Activated CD8-positive, alpha-beta memory T cell treated with anti-CD3 and anti-CD28 coated beads, Interleukin-2, amount 50 U/mL, for 48 hours (primary cell): ENCODE results near the gene DACT2.
A peak's percentile ranks its signal among the peaks of the same experiment; 100 is the strongest.
"Not testable (repeated sequence)": the region's sequence is repeated elsewhere in the genome, so short reads cannot be mapped to it uniquely, and the experiment has no call there.

Experiments used
- DNase-seq: peaks from one replicate; pipeline ENCODE4 v3.0.0-alpha.2; 2020

DACT2 gene

DNA sequence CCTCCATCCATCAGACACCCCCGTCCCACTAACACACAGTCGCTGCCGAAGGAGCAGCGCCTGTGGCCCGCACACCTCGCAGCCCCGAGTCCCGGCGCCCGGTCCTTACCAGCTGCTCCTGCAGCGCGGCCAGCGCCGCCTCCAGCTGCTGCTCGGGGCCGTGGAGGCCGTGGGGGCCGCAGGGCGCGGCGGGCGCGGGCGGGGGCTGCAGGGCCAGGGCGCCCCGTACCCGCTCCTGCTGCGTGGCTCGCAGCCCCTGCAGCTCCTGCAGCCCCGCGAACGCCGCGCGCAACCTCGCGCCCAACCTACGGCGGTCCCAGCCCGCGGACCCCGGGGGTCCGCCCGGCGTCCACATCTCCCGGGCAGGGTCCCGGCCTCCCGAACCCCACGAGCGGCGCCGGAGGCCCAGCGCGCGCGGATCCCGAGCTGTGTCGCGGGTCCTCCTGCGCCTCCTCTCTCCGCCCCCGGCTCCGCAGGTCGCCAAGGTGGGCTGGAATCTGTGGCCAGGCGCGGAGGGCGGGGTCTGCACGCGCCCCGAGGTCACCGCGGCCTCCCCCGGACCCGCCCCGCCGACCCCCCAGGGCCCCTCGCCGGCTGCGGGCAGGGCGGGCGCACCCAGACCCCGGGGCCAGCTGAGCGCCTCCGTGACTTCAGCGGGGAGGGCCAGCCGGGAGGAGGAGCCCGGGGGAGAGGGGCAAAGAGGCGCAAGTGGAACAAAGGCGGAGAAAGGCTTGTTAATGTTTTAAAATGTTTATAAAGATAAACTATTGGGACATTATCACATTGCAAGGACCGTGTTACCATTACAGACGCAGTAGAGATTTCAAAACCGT lies at the start of gene DACT2:
DACT2 (minus strand) TSS at position 499 of the 833 bp plus-strand sequence; CDS start at position 355, 144 bp downstream.
- DNase-seq = no peak

DNA sequence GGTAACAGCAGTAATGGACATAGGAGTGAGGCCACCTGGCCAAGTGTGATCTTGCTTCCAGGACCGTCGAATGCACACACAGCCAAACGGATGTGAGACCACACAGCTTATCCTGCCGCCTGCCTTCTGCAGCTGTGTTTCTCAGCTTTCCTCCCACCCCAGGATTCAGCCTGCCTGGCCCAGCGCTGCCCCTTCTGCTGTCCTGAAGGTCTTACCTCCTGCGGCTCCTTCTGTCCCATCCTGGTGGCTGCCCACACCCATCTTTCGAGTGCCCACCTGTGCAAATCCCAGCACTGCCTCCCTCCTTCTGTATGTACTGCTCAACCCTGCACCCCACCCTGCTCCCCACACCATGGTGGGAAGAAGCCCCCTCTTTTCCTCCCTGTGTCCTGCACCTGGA lies 49.4 kb upstream of the DACT2 start:
- DNase-seq = no peak

- no peak for DNase-seq
Measured at GRCh38 chr6:168368066-168368820, 48.7 kb upstream of the DACT2 start.

DNA sequence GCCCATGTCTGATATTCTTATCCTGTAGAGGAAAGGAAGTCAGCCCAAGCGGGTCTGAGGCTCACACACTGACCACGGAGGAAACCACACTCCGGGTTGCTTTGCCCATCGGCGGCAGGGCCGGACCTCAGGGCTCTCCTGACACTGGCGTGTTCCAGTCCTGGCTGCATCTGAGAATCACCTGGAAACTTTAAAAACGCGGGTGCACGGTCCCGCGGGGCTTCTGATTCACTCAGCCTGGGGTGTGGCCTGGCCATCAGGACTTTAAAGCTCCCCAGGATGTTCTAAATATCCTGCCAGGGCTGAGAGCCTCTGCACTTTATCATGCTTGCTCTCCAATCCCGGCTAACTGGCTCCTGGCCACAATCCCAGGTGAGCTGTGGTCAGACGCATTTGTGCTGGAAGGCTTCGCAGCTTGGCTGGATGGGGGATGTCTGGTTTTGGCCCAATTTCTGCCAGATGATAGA lies 47.7 kb upstream of the DACT2 start:
- DNase-seq = no peak

- no peak for DNase-seq
Measured at GRCh38 chr6:168366473-168366872, 46.9 kb upstream of the DACT2 start.

DNA sequence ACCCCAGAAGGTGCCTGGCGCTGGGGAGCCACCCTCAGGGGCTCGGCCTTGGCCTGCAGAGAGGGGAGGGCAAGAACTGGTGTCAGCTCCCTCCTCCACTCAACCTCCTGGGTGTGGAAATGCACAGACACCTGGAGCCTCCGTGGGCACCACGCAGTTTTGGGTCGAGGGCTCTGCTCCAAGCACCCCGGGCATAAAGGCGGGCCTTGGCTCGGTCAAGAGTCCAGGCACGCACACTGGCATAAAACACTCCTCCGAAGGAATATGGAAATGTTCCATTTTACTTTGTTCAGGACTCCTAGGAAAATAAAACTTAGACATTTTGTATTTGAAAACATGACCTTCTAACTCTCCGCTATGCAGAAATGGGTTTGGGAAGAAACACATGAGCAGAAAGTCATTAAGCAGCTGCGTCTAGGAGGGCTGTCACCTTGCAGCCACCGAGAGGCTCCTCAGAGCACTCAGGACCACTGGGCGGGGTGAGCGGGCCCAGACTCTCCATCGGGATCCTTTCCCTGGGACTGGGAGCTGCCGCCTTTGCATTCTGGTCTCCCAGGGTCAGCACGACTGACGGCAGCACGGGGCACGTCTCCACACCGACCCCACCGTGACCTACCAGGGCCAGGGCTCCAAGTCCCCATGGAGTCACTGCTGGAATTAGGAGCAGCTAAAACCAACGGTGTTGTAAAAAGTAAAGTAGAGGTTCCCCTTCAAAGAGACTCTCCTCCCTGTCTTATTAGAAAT lies 46.0 kb upstream of the DACT2 start:
- DNase-seq = no peak

- DNase-seq = no peak
Measured at GRCh38 chr6:168364793-168365421, 45.3 kb upstream of the DACT2 start.

DNA sequence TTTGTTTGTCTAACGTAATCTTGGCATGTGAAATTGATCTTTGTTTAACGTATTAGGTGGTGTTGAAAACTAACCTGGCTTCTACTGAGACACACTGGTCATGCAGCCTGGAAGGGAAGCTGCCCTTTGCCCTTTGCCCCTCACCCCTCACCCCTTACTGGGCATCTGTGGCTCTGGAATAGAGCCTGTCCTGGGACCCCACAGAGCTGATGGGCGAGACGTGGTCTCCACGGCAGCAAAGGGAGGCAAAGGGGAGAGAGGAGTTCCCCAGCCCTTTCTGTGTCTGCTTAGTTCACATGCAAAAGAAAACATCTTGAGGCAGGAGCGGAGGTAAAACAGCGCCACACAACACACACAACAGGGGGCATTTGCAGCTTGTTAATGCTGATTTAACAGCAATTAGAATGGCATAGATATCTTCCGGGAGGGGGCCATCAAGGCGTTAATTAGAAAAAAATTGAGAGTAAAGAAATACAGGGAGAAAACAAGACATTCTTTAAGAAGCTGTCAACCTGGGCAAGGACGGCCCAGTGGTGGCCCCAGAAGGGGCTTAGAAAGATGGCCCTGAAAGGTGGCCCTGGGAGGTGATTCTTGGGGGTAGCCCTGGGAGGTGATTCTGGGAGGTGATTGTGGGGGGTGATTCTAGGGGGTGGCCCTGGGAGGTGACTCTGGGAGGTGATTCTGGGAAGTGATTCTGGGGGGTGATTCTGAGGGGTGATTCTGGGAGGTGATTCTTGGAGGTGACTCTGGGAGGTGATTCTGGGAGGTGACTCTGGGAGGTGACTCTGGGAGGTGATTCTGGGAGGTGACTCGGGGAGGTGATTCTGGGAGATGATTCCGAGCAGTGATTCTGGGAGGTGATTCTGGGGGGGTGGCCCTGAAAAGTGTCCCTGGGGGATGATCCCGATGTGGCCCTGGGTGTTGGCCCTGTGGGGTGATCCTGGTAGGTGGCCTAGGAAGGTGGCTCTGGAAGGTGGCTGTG lies 44.5 kb upstream of the DACT2 start:
- DNase-seq = no peak

DNA sequence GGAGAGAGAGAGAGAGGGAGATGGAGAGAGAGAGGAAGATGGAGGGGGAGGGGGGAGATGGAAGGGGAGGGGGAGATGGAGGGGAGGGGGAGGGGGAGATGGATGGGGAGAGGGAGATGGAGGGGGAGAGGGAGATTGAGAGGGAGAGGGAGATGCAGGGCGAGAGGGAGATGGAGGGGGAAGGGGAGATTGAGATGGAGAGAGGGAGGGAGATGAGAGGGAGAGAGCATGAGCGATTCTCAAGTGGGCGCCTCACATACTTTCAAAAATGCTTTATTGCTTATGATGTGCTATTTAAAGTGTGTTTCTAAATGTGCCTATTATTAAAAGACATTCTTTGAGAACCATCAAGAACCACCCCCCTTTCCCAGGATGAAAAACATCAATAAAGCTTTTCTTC lies 43.7 kb upstream of the DACT2 start:
- DNase-seq = no peak

GRCh38 chr6:168362276-168362990 lies 42.9 kb upstream of the DACT2 start:
- no peak for DNase-seq

- DNase-seq = no peak
Measured at GRCh38 chr6:168361766-168362165, 42.2 kb upstream of the DACT2 start.

DNA sequence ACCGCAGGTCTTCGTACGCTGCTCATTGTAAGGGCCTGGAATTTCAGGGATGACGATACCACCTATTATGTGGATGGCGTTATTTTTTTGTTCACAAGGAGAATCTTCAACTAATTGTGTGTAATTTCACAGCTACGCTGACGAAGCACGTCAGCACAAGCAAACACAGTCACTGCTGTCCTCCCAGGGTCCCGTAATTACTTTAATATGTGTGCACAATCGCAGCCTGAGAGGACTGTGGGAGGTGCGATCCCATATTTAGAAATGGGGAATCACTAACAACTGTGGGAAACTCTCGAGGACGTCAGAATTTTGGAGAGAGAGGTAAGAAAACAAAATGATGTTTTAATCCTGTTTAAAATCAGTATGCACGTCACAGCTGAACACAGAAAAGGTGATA lies 40.2 kb upstream of the DACT2 start:
- DNase-seq = no peak

DNA sequence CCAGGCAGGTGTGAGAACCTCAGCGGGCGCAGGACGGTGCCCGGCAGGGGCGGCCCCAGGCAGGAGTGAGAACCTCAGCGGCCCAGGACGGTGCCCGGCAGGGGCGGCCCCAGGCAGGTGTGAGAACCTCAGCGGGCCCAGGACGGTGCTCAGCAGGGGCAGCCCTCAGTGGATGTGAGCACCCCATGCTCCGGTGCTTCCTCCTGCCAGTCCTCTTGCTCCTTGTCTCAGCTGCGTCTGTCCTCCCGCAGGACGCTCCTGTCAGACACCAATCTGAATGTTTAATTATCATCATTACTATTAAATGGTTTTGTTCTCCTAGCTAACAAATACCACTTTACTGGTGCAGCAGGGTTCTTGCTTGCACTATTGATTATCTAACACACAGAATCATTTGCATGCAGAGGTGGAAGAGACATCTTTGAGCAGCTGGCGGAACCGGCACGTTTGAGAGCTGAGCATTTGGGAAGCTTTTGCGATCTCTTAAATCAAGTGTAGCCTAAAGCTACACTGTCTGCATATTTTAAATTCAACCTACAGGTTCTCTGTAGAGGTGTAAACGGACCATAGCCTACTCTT lies 39.4 kb upstream of the DACT2 start:
- DNase-seq = no peak

DNA sequence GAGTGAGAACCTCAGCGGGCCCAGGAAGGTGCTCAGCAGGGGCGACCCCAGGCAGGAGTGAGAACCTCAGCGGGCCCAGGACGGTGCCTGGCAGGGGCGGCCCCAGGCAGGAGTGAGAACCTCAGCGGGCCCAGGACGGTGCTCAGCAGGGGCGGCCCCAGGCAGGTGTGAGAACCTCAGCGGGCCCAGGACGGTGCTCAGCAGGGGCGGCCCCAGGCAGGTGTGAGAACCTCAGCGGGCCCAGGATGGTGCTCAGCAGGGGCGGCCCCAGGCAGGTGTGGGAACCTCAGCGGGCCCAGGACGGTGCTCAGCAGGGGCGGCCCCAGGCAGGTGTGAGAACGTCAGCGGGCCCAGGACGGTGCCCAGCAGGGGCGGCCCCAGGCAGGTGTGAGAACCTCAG lies 37.3 kb upstream of the DACT2 start:
- not testable (repeated sequence) for DNase-seq

DNA sequence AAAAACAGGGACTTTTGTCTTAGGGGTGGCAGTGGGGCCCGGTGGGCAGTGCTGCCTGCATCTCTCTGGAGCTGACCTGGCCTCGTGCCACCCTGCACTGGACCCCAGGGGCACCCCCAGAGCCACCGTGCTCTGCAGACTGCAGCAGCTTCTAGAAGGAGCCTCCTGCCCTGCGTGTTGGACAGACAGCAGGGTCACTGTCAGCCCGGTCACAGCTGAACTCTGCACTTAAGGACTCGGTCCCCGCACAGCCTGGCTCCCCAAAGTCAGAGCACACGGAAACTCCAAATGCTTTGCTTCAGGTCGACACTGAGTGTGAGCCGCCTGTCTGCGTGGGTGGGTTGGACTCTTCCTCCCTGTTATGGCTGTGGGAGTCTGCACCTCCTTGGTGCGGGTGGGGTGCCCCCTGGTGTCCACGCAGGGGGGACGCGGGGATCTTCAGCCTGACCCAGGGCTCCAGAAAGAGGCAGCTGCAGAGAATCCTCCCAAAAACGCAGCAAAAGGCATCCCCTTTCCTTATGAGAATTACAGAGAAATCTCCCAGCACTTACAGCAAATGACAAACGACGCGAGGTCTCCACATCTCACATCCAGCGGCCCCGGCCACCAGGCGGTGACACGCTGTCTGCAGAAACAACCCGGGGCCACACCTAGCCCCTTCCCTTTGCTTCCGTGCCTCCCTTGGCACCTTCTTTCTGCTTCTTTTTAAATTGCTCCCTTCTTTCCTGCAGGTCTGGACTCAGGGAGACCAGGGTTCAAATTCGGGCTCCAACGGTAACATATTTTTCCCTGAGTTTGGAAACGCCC lies 36.3 kb upstream of the DACT2 start:
- peak; percentile 61 for DNase-seq

- no peak for DNase-seq
Measured at GRCh38 chr6:168354338-168354737, 34.8 kb upstream of the DACT2 start.

GRCh38 chr6:168353041-168353440 lies 33.5 kb upstream of the DACT2 start:
- DNase-seq = no peak

DNA sequence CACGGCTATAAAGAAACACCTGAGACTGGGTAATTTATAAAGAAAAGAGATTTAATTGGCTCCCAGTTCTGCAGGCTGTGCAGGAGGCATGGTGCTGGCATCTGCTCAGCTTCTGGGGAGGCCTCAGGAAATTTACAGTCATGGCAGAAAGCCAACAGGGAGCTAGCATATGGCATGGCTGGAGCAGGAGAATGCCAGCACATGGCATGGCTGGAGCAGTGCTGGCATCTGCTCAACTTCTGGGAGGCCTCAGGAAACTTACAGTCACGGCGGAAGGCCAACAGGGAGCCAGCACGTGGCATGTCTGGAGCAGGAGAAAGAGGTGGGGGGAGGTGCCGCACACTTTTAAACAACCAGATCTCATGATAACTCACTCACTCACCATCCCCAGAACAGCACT lies 32.5 kb upstream of the DACT2 start:
- no peak for DNase-seq

DNA sequence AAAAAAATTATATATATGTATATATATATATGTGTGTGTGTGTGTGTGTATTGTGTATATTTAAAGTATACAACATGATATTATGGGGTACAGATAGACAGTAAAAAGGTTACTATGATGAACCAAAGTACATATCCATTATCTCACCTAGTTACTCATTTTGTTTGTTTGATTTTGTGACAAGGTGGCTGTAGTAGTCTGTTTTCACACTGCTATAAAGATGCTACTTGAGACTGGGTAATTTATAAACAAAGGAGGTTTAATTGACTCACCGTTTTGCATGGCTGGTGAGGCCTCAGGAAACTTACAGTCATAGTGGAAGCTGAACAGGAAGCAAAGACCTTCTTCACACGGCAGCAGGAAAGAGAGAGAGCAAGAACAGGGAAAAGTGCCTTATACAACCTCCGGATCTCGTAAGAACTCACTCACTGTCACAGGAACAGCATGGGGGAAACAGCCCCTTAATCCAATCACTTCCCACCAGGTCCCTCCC lies 30.2 kb upstream of the DACT2 start:
- DNase-seq = no peak

DNA sequence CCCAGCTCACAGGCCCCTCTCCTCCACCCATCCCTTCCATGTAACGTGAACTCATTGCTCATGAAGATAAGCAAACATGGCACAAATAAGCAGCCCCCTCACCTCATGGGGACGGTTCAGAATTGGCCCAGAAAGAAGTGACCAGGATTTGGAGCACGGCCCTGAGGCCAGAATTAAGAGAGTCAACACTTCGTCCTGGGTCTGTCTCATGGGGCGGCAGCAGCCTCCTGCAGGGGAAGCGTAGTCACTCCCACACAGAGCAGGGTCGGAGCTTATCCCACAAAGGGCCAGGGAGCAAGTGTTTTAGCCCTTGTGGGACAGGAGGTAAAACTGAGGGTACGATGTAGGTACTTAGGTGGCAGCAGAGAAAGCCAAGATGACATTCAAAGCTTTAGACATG lies 28.6 kb upstream of the DACT2 start:
- no peak for DNase-seq
